Skin of body (tissue), 2 donors: ENCODE data around the gene ST6GAL1. TPM values are rescaled to one million over a fixed set of nuclear protein-coding genes. Genes with fewer than 3 reads are reported as not detected.
A peak's percentile ranks its signal among the peaks of the same experiment; 100 is the strongest.
"Not testable (repeated sequence)": the region's sequence is repeated elsewhere in the genome, so short reads cannot be mapped to it uniquely, and the experiment has no call there.

ENCODE experiments used
- DNase-seq: peaks from one replicate; lab custom pipeline; 2025; lab: John Stamatoyannopoulos, UW
- total RNA-seq: library from RNA; depleted of rRNA; stranded (reverse); fragments of >200 nt; gene quantifications from one replicate; pipeline ENCODE4 v1.2.3, GENCODE V29; 2014

Gene ST6GAL1
- total RNA-seq, 1 donor from 2014 or later, result 16.7 TPM

GRCh38 chr3:186967236-186967635, 36.9 kb downstream of the ST6GAL1 start:
- DNase-seq, result not testable (repeated sequence)

GRCh38 chr3:186967686-186968085, 37.4 kb downstream of the ST6GAL1 start:
- DNase-seq, result no peak

GRCh38 chr3:186969607-186970006, 39.3 kb downstream of the ST6GAL1 start:
- DNase-seq, result no peak

GRCh38 chr3:186971106-186971505, 40.8 kb downstream of the ST6GAL1 start:
- not testable (repeated sequence) for DNase-seq

- DNase-seq, result no peak
These were observed 41.3 kb downstream of the ST6GAL1 start for GRCh38 chr3:186971578-186971977.

- DNase-seq, result no peak
These were observed 43.4 kb downstream of the ST6GAL1 start for GRCh38 chr3:186973702-186974101.

- DNase-seq, result no peak
These were observed 44.5 kb downstream of the ST6GAL1 start for GRCh38 chr3:186974824-186975313.

GRCh38 chr3:186975726-186976125, 45.4 kb downstream of the ST6GAL1 start:
- no peak for DNase-seq

- peak; percentile 22 for DNase-seq
These were observed 46.8 kb downstream of the ST6GAL1 start for GRCh38 chr3:186976837-186977750.

- no peak for DNase-seq
These were observed 48.4 kb downstream of the ST6GAL1 start for GRCh38 chr3:186978712-186979111.

GRCh38 chr3:186979852-186980251, 49.5 kb downstream of the ST6GAL1 start:
- no peak for DNase-seq

GRCh38 chr3:186980989-186981388, 50.7 kb downstream of the ST6GAL1 start:
- DNase-seq, result no peak

- no peak for DNase-seq
These were observed 53.3 kb downstream of the ST6GAL1 start for GRCh38 chr3:186983659-186984058.

GRCh38 chr3:186984064-186984463, 53.7 kb downstream of the ST6GAL1 start:
- DNase-seq, result no peak

GRCh38 chr3:186985661-186986364, 55.5 kb downstream of the ST6GAL1 start:
- no peak for DNase-seq

GRCh38 chr3:186986406-186986805, 56.1 kb downstream of the ST6GAL1 start:
- no peak for DNase-seq

- no peak for DNase-seq
These were observed 56.5 kb downstream of the ST6GAL1 start for GRCh38 chr3:186986816-186987215.

- DNase-seq, result no peak
These were observed 58.5 kb downstream of the ST6GAL1 start for GRCh38 chr3:186988806-186989205.

- DNase-seq, result no peak
These were observed 59.1 kb downstream of the ST6GAL1 start for GRCh38 chr3:186989429-186989828.

- DNase-seq, result no peak
These were observed 60.0 kb downstream of the ST6GAL1 start for GRCh38 chr3:186990277-186990676.

- DNase-seq, result no peak
These were observed 60.6 kb downstream of the ST6GAL1 start for GRCh38 chr3:186990878-186991308.

GRCh38 chr3:186991470-186991869, 61.1 kb downstream of the ST6GAL1 start:
- no peak for DNase-seq
